HEK293 (cell line): ENCODE measurements around the gene CASK.

Source experiments
- CTCF ChIA-PET: fragments of 350-600 bp; formaldehyde crosslinking; extraction: SDS; loops from one replicate; lab custom pipeline; 2021; ENCODE audit warnings: antibody characterized with exemption; lab: Yijun Ruan, JAX
- POLR2A ChIA-PET: fragments of 300-600 bp; formaldehyde crosslinking; extraction: SDS; loops from one replicate; lab custom pipeline; 2020; ENCODE audit warnings: antibody characterized with exemption, inconsistent platforms; lab: Yijun Ruan, JAX
- H3K27ac ChIP-seq: fragments of 200-500 bp; sonication (Bioruptor generic); 2 replicates; pipeline ENCODE4 v1.5.1; 2014; ENCODE audit warnings: low read depth, low read length, control low read depth, inconsistent platforms; ENCODE audit errors: extremely low read depth
- H3K36me3 ChIP-seq, 2 experiments: fragments of 200-500 bp in 1 of 2; sonication (Bioruptor generic) in 1 of 2; 1 replicate in 1 of 2; 2 replicates in 1 of 2; pipeline ENCODE4 v1.5.1; 2014 to 2017; ENCODE audit warnings: inconsistent platforms in 2 of 2, low read length in 2 of 2; ENCODE audit not compliant: control insufficient read depth in 2 of 2, insufficient read depth in 1 of 2
- H3K4me1 ChIP-seq: fragments of 200-500 bp; sonication (Bioruptor generic); 2 replicates; pipeline ENCODE4 v1.5.1; 2014; ENCODE audit warnings: mild to moderate bottlenecking, low read length, inconsistent platforms; ENCODE audit not compliant: control insufficient read depth, insufficient read depth
- H3K4me3 ChIP-seq: 2 replicates; pipeline ENCODE4 v1.5.1; 2011; ENCODE audit warnings: low read depth, mild to moderate bottlenecking, control low read depth, low read length, moderate library complexity
- H3K9me3 ChIP-seq: fragments of 200-500 bp; sonication (Bioruptor generic); 2 replicates; pipeline ENCODE4 v1.5.1; 2014; ENCODE audit warnings: low read depth, low read length, inconsistent platforms; ENCODE audit not compliant: control insufficient read depth, insufficient read depth
- BCL11A ChIP-seq: fragments of 450-650 bp; formaldehyde crosslinking; IDR thresholded peaks from 2 replicates; pipeline ENCODE4 v1.5.1; 2016; ENCODE audit warnings: low read depth, missing biosample characterization, missing genetic modification characterization
- GLIS1 ChIP-seq: fragments of 450-650 bp; formaldehyde crosslinking; IDR thresholded peaks from 2 replicates; pipeline ENCODE4 v1.5.1; 2016; ENCODE audit warnings: missing biosample characterization, missing genetic modification characterization
- HOXC10 ChIP-seq: sonication (generic); formaldehyde crosslinking; IDR thresholded peaks from 2 replicates; pipeline ENCODE4 v1.8.1; 2023; ENCODE audit warnings: mild to moderate bottlenecking, missing genetic modification reagents
- INSM2 ChIP-seq: fragments of 450-650 bp; formaldehyde crosslinking; IDR thresholded peaks from 2 replicates; pipeline ENCODE4 v1.5.1; 2016; ENCODE audit warnings: missing biosample characterization, missing genetic modification characterization
- KLF8 ChIP-seq: fragments of 450-650 bp; formaldehyde crosslinking; IDR thresholded peaks from 2 replicates; pipeline ENCODE4 v1.5.1; 2016; ENCODE audit warnings: missing biosample characterization, missing genetic modification characterization
- SCRT2 ChIP-seq: fragments of 450-650 bp; formaldehyde crosslinking; IDR thresholded peaks from 2 replicates; pipeline ENCODE4 v1.5.1; 2016; ENCODE audit warnings: missing biosample characterization, missing genetic modification characterization
- SP3 ChIP-seq: fragments of 450-650 bp; formaldehyde crosslinking; IDR thresholded peaks from 2 replicates; pipeline ENCODE4 v1.5.1; 2016; ENCODE audit warnings: missing biosample characterization, missing genetic modification characterization
- ZBTB49 ChIP-seq: fragments of 450-650 bp; formaldehyde crosslinking; IDR thresholded peaks from 2 replicates; pipeline ENCODE4 v1.5.1; 2016; ENCODE audit warnings: missing biosample characterization, missing genetic modification characterization, low read depth
- ZBTB8A ChIP-seq: fragments of 450-650 bp; formaldehyde crosslinking; IDR thresholded peaks from 2 replicates; pipeline ENCODE4 v1.5.1; 2016; ENCODE audit warnings: missing biosample characterization, missing genetic modification characterization
- ZEB2 ChIP-seq: fragments of 450-650 bp; formaldehyde crosslinking; IDR thresholded peaks from 2 replicates; pipeline ENCODE4 v1.5.1; 2016; ENCODE audit warnings: missing biosample characterization, missing genetic modification characterization
- ZNF157 ChIP-seq: fragments of 450-650 bp; formaldehyde crosslinking; IDR thresholded peaks from 2 replicates; pipeline ENCODE4 v1.5.1; 2016; ENCODE audit warnings: missing biosample characterization, missing genetic modification characterization
- ZNF16 ChIP-seq: fragments of 450-650 bp; formaldehyde crosslinking; IDR thresholded peaks from 2 replicates; pipeline ENCODE4 v1.5.1; 2016; ENCODE audit warnings: low read depth, missing biosample characterization, missing genetic modification characterization
- ZNF24 ChIP-seq: fragments of 450-650 bp; formaldehyde crosslinking; IDR thresholded peaks from 2 replicates; pipeline ENCODE4 v1.5.1; 2016; ENCODE audit warnings: missing biosample characterization, missing genetic modification characterization
- ZNF335 ChIP-seq: fragments of 450-650 bp; formaldehyde crosslinking; conservative IDR thresholded peaks from 2 replicates; pipeline ENCODE4 v1.5.1; 2016; ENCODE audit warnings: missing biosample characterization, missing genetic modification characterization
- ZNF350 ChIP-seq: fragments of 450-650 bp; formaldehyde crosslinking; IDR thresholded peaks from 2 replicates; pipeline ENCODE4 v1.5.0; 2017; ENCODE audit warnings: missing biosample characterization, mild to moderate bottlenecking, missing genetic modification characterization
- ZNF514 ChIP-seq: fragments of 450-650 bp; formaldehyde crosslinking; IDR thresholded peaks from 2 replicates; pipeline ENCODE4 v1.5.1; 2016; ENCODE audit warnings: missing biosample characterization, missing genetic modification characterization
- ZNF558 ChIP-seq: fragments of 450-650 bp; formaldehyde crosslinking; IDR thresholded peaks from 2 replicates; pipeline ENCODE4 v1.5.1; 2016; ENCODE audit warnings: missing biosample characterization, missing genetic modification characterization
- ZNF580 ChIP-seq: fragments of 450-650 bp; formaldehyde crosslinking; IDR thresholded peaks from 2 replicates; pipeline ENCODE4 v1.5.1; 2016; ENCODE audit warnings: missing biosample characterization, missing genetic modification characterization
- ZNF596 ChIP-seq: fragments of 450-650 bp; IDR thresholded peaks from 2 replicates; pipeline ENCODE4 v1.5.0; 2018; ENCODE audit warnings: missing biosample characterization, mild to moderate bottlenecking, missing genetic modification characterization, moderate library complexity
- ZNF792 ChIP-seq: fragments of 450-650 bp; formaldehyde crosslinking; IDR thresholded peaks from 2 replicates; pipeline ENCODE4 v1.5.1; 2016; ENCODE audit warnings: missing biosample characterization, missing genetic modification characterization
- ZSCAN18 ChIP-seq: fragments of 450-650 bp; formaldehyde crosslinking; IDR thresholded peaks from 2 replicates; pipeline ENCODE4 v1.5.1; 2016; ENCODE audit warnings: missing biosample characterization, missing genetic modification characterization

Gene CASK

GRCh38 chrX:41758401-41758800, 165.0 kb downstream of the CASK start:
- Histone ChIP-seq H3K27ac (no peak overlapping the region), H3K36me3 (no peaks in the 10 kb centered on the region), H3K4me3 (no peak overlapping the region), H3K9me3 (no peaks in the 10 kb centered on the region), H3K4me1 (no peaks in the 10 kb centered on the region)
- TF ChIP-seq ZNF16 (tag by site-specific recombination) (no peak), ZNF514 (no peak), ZBTB49 (tag by site-specific recombination) (no peak), ZNF558 (tag by site-specific recombination) (no peak), SCRT2 (tag by site-specific recombination) (no peak), ZNF335 (tag by site-specific recombination) (no peak), ZSCAN18 (tag by site-specific recombination) (no peak), ZBTB8A (tag by site-specific recombination) (no peak), ZNF350 (tag by site-specific recombination) (no peak), BCL11A (no peak), HOXC10 (CRISPR knock-in tag) (no peak), ZNF157 (tag by site-specific recombination) (no peak), INSM2 (no peak), ZNF792 (no peak), ZNF580 (no peak), ZNF24 (no peak)
- CTCF ChIA-PET: interaction anchor here (0.7 to 3.4 kb wide), 4 partner anchors 195 to 1214 kb away, joined by 4 to 26 read pairs (median 9); no protein-coding TSS in a partner anchor
- POLR2A ChIA-PET: no interaction called here

GRCh38 chrX:41750716-41751115, 172.6 kb downstream of the CASK start:
- POLR2A ChIA-PET: interaction anchor here (0.7 kb wide), 1 partner anchor 61 kb away, joined by 4 read pairs; no protein-coding TSS in a partner anchor
- CTCF ChIA-PET: interaction anchor here (0.7 to 0.9 kb wide), 2 partner anchors 15 to 164 kb away, joined by 3 read pairs; no protein-coding TSS in a partner anchor
- Histone ChIP-seq H3K9me3 (no peaks in the 10 kb centered on the region), H3K4me3 (no peak overlapping the region), H3K36me3 (no peaks in the 10 kb centered on the region), H3K4me1 (no peaks in the 10 kb centered on the region), H3K27ac (no peak overlapping the region)
- TF ChIP-seq ZEB2 (tag by site-specific recombination): no peak
- no peak for TF ChIP-seq ZNF580
- TF ChIP-seq KLF8: no peak
- TF ChIP-seq SP3 (tag by site-specific recombination): no peak
- no peak for TF ChIP-seq ZNF596 (tag by site-specific recombination)
- no peak for TF ChIP-seq GLIS1 (tag by site-specific recombination)
